ENCODE results near the gene BMF. TPM values are rescaled to one million over a fixed set of nuclear protein-coding genes. Genes with fewer than 3 reads are reported as not detected.

Gene BMF
- total RNA-seq, 3 donors from 2014 or later = 8.2 to 24.4 (median 9.3) TPM

- H3K4me3 ChIP-seq = peak overlapping the region in 1 of 3 donors; percentile 51
- H3K27ac ChIP-seq = peak overlapping the region; percentile 89 to 92
- TF ChIP-seq POLR2AphosphoS5 (IDR thresholded peaks at IDR 0.05) = peak in 1 of 3 donors; percentile 61
- TF ChIP-seq CTCF (IDR thresholded peaks at IDR 0.05) = no peak
- no peak for TF ChIP-seq POLR2A (IDR thresholded peaks at IDR 0.05)
- intact Hi-C loops (cut with DNase I; ENCODE audit: low total_unique reads) = no loop called here
- no peaks in the 10 kb centered on the region for H3K27me3 ChIP-seq
- peaks cover 25 to 28% of the 10 kb centered on the region in 2 donors for H3K4me1 ChIP-seq
- H3K9me3 ChIP-seq = no peaks in the 10 kb centered on the region
- DNase-seq (ENCODE audit: low spot score in 2 of 2) = peak; percentile 64 to 69
- H3K36me3 ChIP-seq = no peaks in the 10 kb centered on the region
Observed at GRCh38 chr15:40098489-40099261, 10.0 kb downstream of the BMF start.

- H3K27me3 ChIP-seq = no peaks in the 10 kb centered on the region
- no peak for DNase-seq (ENCODE audit: low spot score in 2 of 2)
- H3K9me3 ChIP-seq = no peaks in the 10 kb centered on the region
- H3K4me3 ChIP-seq = peak overlapping the region in 1 of 3 donors; percentile 51
- H3K36me3 ChIP-seq = no peaks in the 10 kb centered on the region
- TF ChIP-seq CTCF (IDR thresholded peaks at IDR 0.05) (no peak), POLR2A (IDR thresholded peaks at IDR 0.05) (no peak), POLR2AphosphoS5 (IDR thresholded peaks at IDR 0.05) (no peak)
- peaks cover 28 to 33% of the 10 kb centered on the region in 2 donors for H3K4me1 ChIP-seq
- H3K27ac ChIP-seq = peak overlapping the region; percentile 89 to 92
- intact Hi-C loops (cut with DNase I; ENCODE audit: low total_unique reads) = no loop called here
Observed at GRCh38 chr15:40097968-40098476, 10.7 kb downstream of the BMF start.

- no peak for DNase-seq (ENCODE audit: low spot score in 2 of 2)
- Histone ChIP-seq H3K27me3 (no peaks in the 10 kb centered on the region), H3K36me3 (no peaks in the 10 kb centered on the region), H3K4me3 (no peak overlapping the region), H3K27ac (peak overlapping the region; percentile 89 to 92), H3K4me1 (peaks cover 22 to 34% of the 10 kb centered on the region in 2 donors), H3K9me3 (no peaks in the 10 kb centered on the region)
- TF ChIP-seq POLR2AphosphoS5 (IDR thresholded peaks at IDR 0.05) (no peak), CTCF (IDR thresholded peaks at IDR 0.05) (no peak), POLR2A (IDR thresholded peaks at IDR 0.05) (no peak)
- intact Hi-C loops (cut with DNase I; ENCODE audit: low total_unique reads) = no loop called here
Observed at GRCh38 chr15:40097096-40097967, 11.3 kb downstream of the BMF start.

- TF ChIP-seq POLR2AphosphoS5 (IDR thresholded peaks at IDR 0.05) (no peak), CTCF (IDR thresholded peaks at IDR 0.05) (no peak), POLR2A (IDR thresholded peaks at IDR 0.05) (no peak)
- H3K4me3 ChIP-seq = no peak overlapping the region
- H3K27me3 ChIP-seq = no peaks in the 10 kb centered on the region
- peaks cover 14 to 24% of the 10 kb centered on the region in 2 donors for H3K4me1 ChIP-seq
- DNase-seq (ENCODE audit: low spot score in 2 of 2) = no peak
- H3K27ac ChIP-seq = peak overlapping the region in 1 of 2 donors; percentile 12
- intact Hi-C loops (cut with DNase I; ENCODE audit: low total_unique reads) = no loop called here
- no peaks in the 10 kb centered on the region for H3K36me3 ChIP-seq
- no peaks in the 10 kb centered on the region for H3K9me3 ChIP-seq
Observed at GRCh38 chr15:40096094-40096891, 12.4 kb downstream of the BMF start.

Measured in breast epithelium (tissue), 4 donors.